Germinal center (tissue), 1 donor: ENCODE results near the gene REEP5.

Experiments used
- DNase-seq: peaks from one replicate; pipeline ENCODE4 v3.0.0; 2012; ENCODE audit warnings: mixed read lengths, low spot score

REEP5 gene

DNA sequence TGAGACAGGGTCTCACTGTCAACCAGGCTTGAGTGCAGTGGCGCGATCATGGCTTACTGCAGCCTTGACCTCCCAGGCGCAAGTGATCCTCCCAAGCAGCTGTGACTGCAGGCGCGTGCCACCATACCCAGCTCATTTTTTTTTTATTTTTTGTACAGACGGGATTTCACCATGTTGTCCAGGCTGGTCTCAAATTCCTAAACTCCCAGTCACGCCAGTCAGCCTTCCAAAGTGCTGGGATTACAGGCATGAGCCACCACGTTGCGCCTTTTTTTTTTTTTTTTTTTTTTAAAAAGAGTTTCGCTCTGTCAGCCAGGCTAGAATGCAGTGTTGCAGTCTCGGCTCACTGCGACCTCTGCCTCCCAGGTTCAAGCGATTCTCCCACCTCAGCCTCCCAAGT is 88.1 kb downstream of the REEP5 start:
- no peak for DNase-seq

DNA sequence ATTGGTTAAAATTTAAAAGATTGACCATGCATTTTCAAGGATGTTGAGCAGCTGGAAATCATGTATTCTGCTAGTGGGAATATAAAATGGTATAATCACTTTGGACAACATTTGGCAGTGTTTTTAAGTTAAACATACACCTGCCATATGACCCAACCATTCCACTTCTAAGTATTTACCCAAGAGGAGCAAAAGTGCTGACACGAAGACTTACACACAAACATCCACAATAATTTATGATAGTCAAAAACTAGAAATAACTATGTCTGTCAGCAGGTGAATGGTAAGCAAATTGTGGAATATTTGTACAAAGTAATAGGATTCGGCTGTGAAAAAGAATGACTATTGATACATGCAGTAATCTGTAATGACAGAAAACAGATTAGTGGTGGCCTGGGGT is 91.6 kb downstream of the REEP5 start:
- DNase-seq: no peak
